ENCODE measurements around the gene NRL.
A peak's percentile ranks its signal among the peaks of the same experiment; 100 is the strongest.

NRL gene

GRCh38 chr14:24098927-24099813 lies 15.6 kb downstream of the NRL start:
- DNase-seq (ENCODE audit: low read depth in 1 of 2, low spot score in 1 of 2), result no peak
- in situ Hi-C loops (cut with HindIII; ENCODE audit: low pct_unique_long_range_greater_than_20kb, low sequenced_read_pairs), result no loop called here
- TF ChIP-seq JUND (IDR thresholded peaks at IDR 0.05; ENCODE audit: low read depth), result no peak

- DNase-seq (ENCODE audit: low read depth in 1 of 2, low spot score in 1 of 2), result no peak
- no peak for TF ChIP-seq JUND (IDR thresholded peaks at IDR 0.05; ENCODE audit: low read depth)
- in situ Hi-C loops (cut with HindIII; ENCODE audit: low pct_unique_long_range_greater_than_20kb, low sequenced_read_pairs), result no loop called here
Measured at GRCh38 chr14:24098229-24098926, 16.4 kb downstream of the NRL start.

DNA sequence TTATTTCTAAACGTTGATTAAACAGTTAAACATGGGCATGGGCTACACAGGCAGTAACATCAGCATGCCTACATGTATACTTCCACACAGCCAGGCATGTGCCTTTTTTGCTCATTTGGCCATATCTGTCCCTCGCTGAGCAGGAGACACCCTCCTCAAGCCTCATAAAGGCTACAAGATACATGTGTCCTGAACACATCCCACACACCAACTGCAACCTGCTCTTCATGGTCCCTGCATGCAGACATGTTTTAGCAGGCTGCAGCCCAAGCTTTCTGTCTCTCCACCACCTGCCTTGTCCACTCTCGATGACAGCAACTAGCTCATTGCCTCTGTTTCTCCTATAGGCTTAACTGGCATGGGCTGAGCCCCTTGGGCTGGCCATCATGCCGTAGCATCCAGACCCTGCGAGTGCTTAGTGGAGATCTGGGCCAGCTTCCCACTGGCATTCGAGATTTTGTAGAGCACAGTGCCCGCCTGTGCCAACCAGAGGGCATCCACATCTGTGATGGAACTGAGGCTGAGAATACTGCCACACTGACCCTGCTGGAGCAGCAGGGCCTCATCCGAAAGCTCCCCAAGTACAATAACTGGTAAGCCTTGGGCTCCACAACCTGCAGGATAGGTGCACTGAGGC lies 18.1 kb downstream of the NRL start:
- in situ Hi-C loops (cut with HindIII; ENCODE audit: low pct_unique_long_range_greater_than_20kb, low sequenced_read_pairs), result no loop called here
- DNase-seq (ENCODE audit: low read depth in 1 of 2, low spot score in 1 of 2), result no peak
- TF ChIP-seq JUND (IDR thresholded peaks at IDR 0.05; ENCODE audit: low read depth), result no peak

DNA sequence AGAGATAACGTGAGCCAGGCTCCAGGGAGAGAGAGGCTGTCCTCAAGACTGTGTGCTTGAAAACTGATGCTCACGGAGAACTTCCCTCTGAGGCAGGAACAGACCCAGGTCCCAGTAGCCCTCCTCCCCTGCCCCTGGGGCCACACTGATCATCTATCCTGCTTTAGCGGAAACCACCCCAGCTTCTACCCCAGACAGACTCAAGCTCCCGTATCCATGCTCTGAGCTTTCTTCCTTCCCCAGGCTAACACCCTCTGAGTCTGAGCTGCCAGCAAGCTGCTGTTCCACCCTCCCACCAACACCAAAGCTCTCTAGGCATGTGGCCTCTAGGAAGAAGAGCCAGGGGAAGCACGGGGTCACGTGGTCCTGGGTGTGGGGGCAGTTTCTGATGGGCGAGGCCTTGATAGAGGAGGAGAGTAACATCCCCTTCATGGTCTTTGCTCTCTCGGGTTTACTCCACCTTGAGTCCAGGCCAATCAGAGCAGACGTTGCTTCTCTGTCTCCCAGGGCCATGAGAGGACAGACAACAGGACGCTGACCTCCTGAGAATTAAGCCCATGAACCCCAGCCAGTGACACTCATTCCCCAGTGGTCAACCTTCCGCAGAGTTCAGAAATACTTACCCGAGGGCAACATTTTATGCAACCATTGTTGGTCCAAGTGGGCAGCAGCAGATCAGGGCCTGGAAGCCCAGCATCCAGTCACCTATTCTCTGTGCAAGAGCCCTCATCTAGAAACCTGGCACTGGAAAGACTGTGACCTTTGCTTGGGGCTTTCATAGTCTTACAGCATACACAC lies 19.3 kb downstream of the NRL start:
- TF ChIP-seq JUND (IDR thresholded peaks at IDR 0.05; ENCODE audit: low read depth), result no peak
- in situ Hi-C loops (cut with HindIII; ENCODE audit: low pct_unique_long_range_greater_than_20kb, low sequenced_read_pairs), result no loop called here
- peak in 1 of 2 experiments; percentile 26 for DNase-seq (ENCODE audit: low read depth in 1 of 2, low spot score in 1 of 2)

DNA sequence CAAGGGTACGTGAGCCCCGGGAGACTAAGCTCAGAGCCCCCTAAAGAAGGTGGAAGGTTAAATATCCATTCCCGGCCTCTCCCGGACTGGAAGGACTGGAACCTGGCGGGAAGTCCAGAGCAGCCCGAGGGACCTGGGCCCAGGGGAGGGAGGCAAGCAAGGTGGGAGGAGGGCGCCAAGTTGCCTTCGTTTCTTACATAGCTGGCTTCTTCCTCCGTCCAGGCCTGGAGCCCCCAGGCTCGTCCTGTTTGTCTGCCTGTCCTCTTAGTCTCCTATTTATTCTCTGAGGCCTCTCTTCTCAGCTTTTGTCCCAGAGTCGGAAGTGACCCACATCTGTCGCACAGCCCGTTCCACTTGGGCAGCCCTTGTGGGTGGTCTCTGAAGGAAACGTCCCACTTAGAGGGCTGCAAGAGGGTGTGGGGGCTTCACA lies 19.9 kb downstream of the NRL start:
- TF ChIP-seq JUND (IDR thresholded peaks at IDR 0.05; ENCODE audit: low read depth), result no peak
- in situ Hi-C loops (cut with HindIII; ENCODE audit: low pct_unique_long_range_greater_than_20kb, low sequenced_read_pairs), result no loop called here
- no peak for DNase-seq (ENCODE audit: low read depth in 1 of 2, low spot score in 1 of 2)

- peak; percentile 87 to 94 for DNase-seq (ENCODE audit: low read depth in 1 of 2, low spot score in 1 of 2)
- no peak for TF ChIP-seq JUND (IDR thresholded peaks at IDR 0.05; ENCODE audit: low read depth)
- in situ Hi-C loops (cut with HindIII; ENCODE audit: low pct_unique_long_range_greater_than_20kb, low sequenced_read_pairs), result no loop called here
Measured at GRCh38 chr14:24093901-24094840, 20.6 kb downstream of the NRL start, which contains the start of gene PCK2. PCK2 (plus strand) TSS chr14:24094311; CDS start chr14:24094406, 95 bp downstream.

GRCh38 chr14:24093207-24093900 lies 21.4 kb downstream of the NRL start:
- no peak for DNase-seq (ENCODE audit: low read depth in 1 of 2, low spot score in 1 of 2)
- no peak for TF ChIP-seq JUND (IDR thresholded peaks at IDR 0.05; ENCODE audit: low read depth)
- in situ Hi-C loops (cut with HindIII; ENCODE audit: low pct_unique_long_range_greater_than_20kb, low sequenced_read_pairs), result no loop called here

DNA sequence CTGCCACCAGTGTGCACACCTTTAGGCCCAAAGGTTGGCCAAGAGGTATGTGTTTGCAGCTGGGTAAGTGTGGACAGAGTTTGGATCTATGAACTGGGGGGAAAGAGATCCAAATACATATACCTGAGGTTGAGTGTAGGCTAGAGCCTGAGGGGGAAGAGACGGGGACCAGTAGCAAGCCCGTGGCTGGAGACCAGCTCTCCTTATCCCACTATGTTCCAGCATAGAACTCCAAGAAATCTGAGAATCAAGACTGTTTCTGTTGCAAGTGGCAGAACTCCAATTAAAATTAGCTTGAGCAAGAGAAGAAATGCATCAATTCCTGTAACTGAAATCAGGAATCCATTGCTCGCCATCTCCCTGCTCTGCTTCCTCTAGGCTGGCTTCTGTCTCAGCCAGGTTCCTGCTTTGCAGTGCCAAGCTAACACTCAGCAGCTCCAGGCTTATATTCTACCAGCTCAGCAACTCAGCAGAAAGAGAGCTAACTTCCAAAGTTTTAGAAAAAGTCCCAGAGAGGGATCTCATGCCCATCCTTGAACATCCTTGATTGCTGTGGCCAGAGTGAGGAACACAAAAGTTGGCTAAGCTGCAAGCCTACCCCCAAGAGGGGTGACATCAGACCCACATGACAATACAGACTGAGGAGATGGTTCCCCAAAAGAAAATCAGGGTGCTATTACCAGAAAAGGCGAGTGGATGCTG lies 22.1 kb downstream of the NRL start:
- TF ChIP-seq JUND (IDR thresholded peaks at IDR 0.05; ENCODE audit: low read depth), result no peak
- DNase-seq (ENCODE audit: low read depth in 1 of 2, low spot score in 1 of 2), result no peak
- in situ Hi-C loops (cut with HindIII; ENCODE audit: low pct_unique_long_range_greater_than_20kb, low sequenced_read_pairs), result no loop called here

DNA sequence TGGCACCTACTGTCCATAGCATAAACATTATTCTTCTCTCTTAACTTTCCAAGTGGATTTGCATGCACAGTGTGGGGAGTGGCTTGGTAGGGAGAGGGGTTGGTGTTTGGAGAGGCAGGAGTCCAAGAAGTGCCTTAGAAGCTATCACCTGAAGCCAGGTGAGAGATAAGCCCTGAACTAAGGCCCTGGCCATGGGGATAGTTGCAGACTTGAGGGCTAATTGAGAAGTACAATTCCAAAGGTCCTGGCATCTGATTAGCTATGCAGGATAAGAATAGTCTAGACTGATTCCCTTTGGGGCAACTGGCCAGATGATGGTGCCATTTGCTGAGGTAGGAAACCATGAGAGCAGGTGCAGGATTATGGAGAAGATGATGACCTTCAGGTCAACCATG lies 22.6 kb downstream of the NRL start:
- no peak for TF ChIP-seq JUND (IDR thresholded peaks at IDR 0.05; ENCODE audit: low read depth)
- in situ Hi-C loops (cut with HindIII; ENCODE audit: low pct_unique_long_range_greater_than_20kb, low sequenced_read_pairs), result no loop called here
- DNase-seq (ENCODE audit: low read depth in 1 of 2, low spot score in 1 of 2), result no peak

GRCh38 chr14:24089890-24090289 lies 24.9 kb downstream of the NRL start:
- TF ChIP-seq JUND (IDR thresholded peaks at IDR 0.05; ENCODE audit: low read depth), result no peak
- DNase-seq (ENCODE audit: low read depth in 1 of 2, low spot score in 1 of 2), result no peak
- in situ Hi-C loops (cut with HindIII; ENCODE audit: low pct_unique_long_range_greater_than_20kb, low sequenced_read_pairs), result no loop called here

Measured in T47D (cell line).